GM23338 (cell line): ENCODE measurements around the gene FTCD. TPM values are rescaled to one million over a fixed set of nuclear protein-coding genes. Genes with fewer than 3 reads are reported as not detected.

Source experiments
- ATAC-seq: fragments of 200-7000 bp; cut with Tn5 transposase; 3 replicates; pipeline ENCODE4 v1.9.1; 2020
- DNase-seq: peaks from one replicate; pipeline ENCODE4 v3.0.0-alpha.2; 2015; ENCODE audit warnings: low spot score
- H2AFZ ChIP-seq: fragments of 200-600 bp; sonication (generic); 2 replicates; pipeline ENCODE4 v1.8.0; 2016; ENCODE audit warnings: antibody characterized with exemption, mild to moderate bottlenecking, moderate library complexity
- H3F3A ChIP-seq: fragments of 200-600 bp; sonication (generic); replicated peaks from 2 replicates; pipeline ENCODE4 v1.8.0; 2017; ENCODE audit warnings: antibody characterized with exemption, mixed run types, low read depth
- H3K27ac ChIP-seq: fragments of 200-600 bp; sonication (generic); 2 replicates; pipeline ENCODE4 v1.6.1; 2016; ENCODE audit warnings: low read depth
- H3K27me3 ChIP-seq: fragments of 200-600 bp; sonication (generic); 2 replicates; pipeline ENCODE4 v1.8.0; 2016; ENCODE audit warnings: mild to moderate bottlenecking, mixed run types, moderate library complexity; ENCODE audit not compliant: insufficient read depth
- H3K36me3 ChIP-seq: fragments of 200-600 bp; sonication (generic); 2 replicates; pipeline ENCODE4 v1.8.0; 2016; ENCODE audit warnings: mild to moderate bottlenecking; ENCODE audit not compliant: insufficient read depth
- H3K4me1 ChIP-seq: fragments of 200-600 bp; sonication (generic); 2 replicates; pipeline ENCODE4 v1.8.0; 2016; ENCODE audit warnings: mild to moderate bottlenecking, moderate library complexity; ENCODE audit not compliant: insufficient read depth
- H3K4me2 ChIP-seq: fragments of 200-600 bp; sonication (generic); 2 replicates; pipeline ENCODE4 v1.7.1; 2017; ENCODE audit warnings: mixed run types
- H3K4me3 ChIP-seq: fragments of 200-600 bp; sonication (generic); 2 replicates; pipeline ENCODE4 v1.6.1; 2016; ENCODE audit warnings: mixed run types
- H3K79me2 ChIP-seq: fragments of 200-600 bp; sonication (generic); replicated peaks from 2 replicates; pipeline ENCODE4 v1.8.0; 2017; ENCODE audit warnings: mild to moderate bottlenecking; ENCODE audit not compliant: insufficient read depth
- H3K9me2 ChIP-seq: fragments of 200-600 bp; sonication (generic); 2 replicates; pipeline ENCODE4 v1.8.0; 2017; ENCODE audit not compliant: insufficient read depth
- H4K20me1 ChIP-seq: fragments of 200-600 bp; sonication (generic); replicated peaks from 2 replicates; pipeline ENCODE4 v1.8.0; 2017; ENCODE audit warnings: mild to moderate bottlenecking; ENCODE audit not compliant: insufficient read depth
- H3K27ac Mint-ChIP-seq: 2 replicates; pipeline ENCODE4 v1.8.0; 2020; ENCODE audit warnings: inconsistent platforms, mild to moderate bottlenecking, moderate library complexity, mixed read lengths
- H3K27me3 Mint-ChIP-seq: 3 replicates; pipeline ENCODE4 v1.8.0; 2022; ENCODE audit warnings: low read depth, mild to moderate bottlenecking, moderate library complexity, mixed read lengths, inconsistent platforms; ENCODE audit not compliant: insufficient read depth, poor library complexity
- H3K36me3 Mint-ChIP-seq: 3 replicates; pipeline ENCODE4 v1.8.0; 2021; ENCODE audit warnings: low read depth, mild to moderate bottlenecking, inconsistent platforms, moderate library complexity, mixed read lengths
- H3K4me1 Mint-ChIP-seq: 3 replicates; pipeline ENCODE4 v1.8.0; 2020; ENCODE audit warnings: mild to moderate bottlenecking, inconsistent platforms, mixed read lengths
- H3K4me3 Mint-ChIP-seq: 3 replicates; pipeline ENCODE4 v1.8.0; 2021; ENCODE audit warnings: moderate library complexity, mild to moderate bottlenecking, inconsistent platforms, mixed read lengths
- H3K9me3 Mint-ChIP-seq: 3 replicates; pipeline ENCODE4 v1.8.0; 2020; ENCODE audit warnings: moderate library complexity, mild to moderate bottlenecking, inconsistent platforms, mixed read lengths
- CREB1 ChIP-seq: fragments of 250-450 bp; sonication (Bioruptor Pico); IDR thresholded peaks from 2 replicates; pipeline ENCODE4 v1.5.0; 2020; ENCODE audit warnings: low read depth, mild to moderate bottlenecking, moderate library complexity
- EZH2 ChIP-seq: fragments of 200-600 bp; sonication (generic); IDR thresholded peaks from one replicate; pipeline ENCODE4 v1.8.0; 2017; ENCODE audit warnings: antibody characterized with exemption, mild to moderate bottlenecking, low read depth; ENCODE audit not compliant: unreplicated experiment
- EZH2phosphoT487 ChIP-seq: fragments of 200-600 bp; sonication (generic); IDR thresholded peaks from one replicate; pipeline ENCODE4 v1.8.1; 2018; ENCODE audit warnings: antibody characterized with exemption; ENCODE audit not compliant: unreplicated experiment
- JUNB ChIP-seq: IDR thresholded peaks from one replicate; pipeline ENCODE4 v1.6.1; 2016; ENCODE audit warnings: antibody characterized with exemption; ENCODE audit not compliant: unreplicated experiment
- POLR2AphosphoS5 ChIP-seq: IDR thresholded peaks from 2 replicates; pipeline ENCODE4 v1.6.1; 2016; ENCODE audit warnings: antibody characterized with exemption, low read depth
- REST ChIP-seq: IDR thresholded peaks from one replicate; pipeline ENCODE4 v1.6.1; 2018; ENCODE audit warnings: antibody characterized with exemption; ENCODE audit not compliant: unreplicated experiment
- STAT1 ChIP-seq: IDR thresholded peaks from one replicate; pipeline ENCODE4 v1.6.1; 2016; ENCODE audit warnings: antibody characterized with exemption; ENCODE audit not compliant: unreplicated experiment
- ZNF114 ChIP-seq: fragments of 250-450 bp; sonication (Bioruptor Pico); IDR thresholded peaks from 2 replicates; pipeline ENCODE4 v1.5.0; 2020; ENCODE audit warnings: mild to moderate bottlenecking, moderate library complexity
- ZNF331 ChIP-seq: fragments of 250-450 bp; sonication (Bioruptor Pico); IDR thresholded peaks from 2 replicates; pipeline ENCODE4 v1.5.0; 2020; ENCODE audit warnings: low read depth, mild to moderate bottlenecking, moderate library complexity
- polyA plus RNA-seq: library from polyadenylated mRNA; unstranded; fragments of >200 nt; fragmentation: Nextera tagmentation; extraction: Ambion mirVana; gene quantifications from 2 replicates; pipeline ENCODE4 v1.2.1, GENCODE V29; 2016
- total RNA-seq: library from RNA; depleted of rRNA; stranded (reverse); fragments of >200 nt; shearing (Covaris generic); gene quantifications from 2 replicates; pipeline ENCODE4 v1.2.3, GENCODE V29; 2014
- TF ChIP-seq, protein P1 (sequence below), 2 experiments: fragments of 200-600 bp in 1 of 2; sonication (generic) in 1 of 2; conservative IDR thresholded peaks; 2 replicates each; pipeline versions ENCODE4 v1.5.1 to v1.6.1; 2016 to 2017; ENCODE audit warnings: antibody characterized with exemption in 2 of 2, low read depth in 2 of 2, mild to moderate bottlenecking in 2 of 2, moderate library complexity in 1 of 2

The FTCD gene
- total and polyA plus RNA-seq, 2 experiments from 2014 or later = 0.90 to 2.3 TPM

DNA sequence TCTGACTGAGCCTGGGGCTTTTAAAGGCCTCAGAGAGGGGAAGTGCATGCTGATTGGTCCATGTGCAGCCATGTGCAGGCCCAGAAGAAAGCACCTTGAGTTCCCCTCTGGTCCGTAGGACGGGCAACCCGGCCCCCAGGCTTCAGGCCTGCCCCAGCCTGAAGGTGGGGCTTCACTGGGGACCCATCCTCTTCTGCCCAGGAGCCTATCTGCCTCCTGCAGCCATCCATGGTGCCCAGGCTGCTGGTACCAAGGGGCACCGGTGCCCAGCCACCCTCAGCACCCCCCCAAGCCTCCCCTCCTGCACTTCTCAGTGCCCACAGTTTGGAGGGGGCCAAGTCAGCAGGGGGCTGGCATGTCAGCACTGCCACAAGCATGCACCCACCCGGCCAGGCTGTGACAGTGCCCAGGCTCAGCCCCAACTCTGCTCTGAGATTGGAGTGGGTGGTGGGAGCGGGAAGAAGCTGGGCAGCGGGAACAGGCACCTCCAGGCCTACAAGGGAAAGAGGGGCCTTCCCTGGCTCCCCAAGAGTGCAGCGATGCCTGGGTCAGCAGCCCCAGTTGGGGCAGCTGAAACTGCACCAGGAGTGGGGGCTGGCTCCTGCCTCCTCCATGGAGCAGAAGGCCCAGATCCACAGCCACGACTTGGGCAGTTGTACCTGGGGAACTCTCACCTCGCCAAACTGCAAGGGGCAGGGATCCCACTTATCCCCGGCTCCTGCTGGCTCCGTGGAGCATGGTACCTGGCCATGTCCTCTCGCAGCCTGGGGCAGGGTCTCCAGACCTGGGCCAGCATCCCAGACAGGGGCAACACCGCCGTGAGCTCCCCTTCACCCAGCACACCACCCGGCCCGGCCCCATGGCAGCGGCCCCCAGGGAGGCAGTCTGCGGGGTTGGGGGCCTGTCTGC lies 45.8 kb downstream of the FTCD start (continued):
- TF ChIP-seq EZH2phosphoT487 = no peak
- no peak for TF ChIP-seq STAT1
- no peak for TF ChIP-seq JUNB
- no peak for TF ChIP-seq ZNF114 (CRISPR knock-in tag)
- TF ChIP-seq, protein P1, sequence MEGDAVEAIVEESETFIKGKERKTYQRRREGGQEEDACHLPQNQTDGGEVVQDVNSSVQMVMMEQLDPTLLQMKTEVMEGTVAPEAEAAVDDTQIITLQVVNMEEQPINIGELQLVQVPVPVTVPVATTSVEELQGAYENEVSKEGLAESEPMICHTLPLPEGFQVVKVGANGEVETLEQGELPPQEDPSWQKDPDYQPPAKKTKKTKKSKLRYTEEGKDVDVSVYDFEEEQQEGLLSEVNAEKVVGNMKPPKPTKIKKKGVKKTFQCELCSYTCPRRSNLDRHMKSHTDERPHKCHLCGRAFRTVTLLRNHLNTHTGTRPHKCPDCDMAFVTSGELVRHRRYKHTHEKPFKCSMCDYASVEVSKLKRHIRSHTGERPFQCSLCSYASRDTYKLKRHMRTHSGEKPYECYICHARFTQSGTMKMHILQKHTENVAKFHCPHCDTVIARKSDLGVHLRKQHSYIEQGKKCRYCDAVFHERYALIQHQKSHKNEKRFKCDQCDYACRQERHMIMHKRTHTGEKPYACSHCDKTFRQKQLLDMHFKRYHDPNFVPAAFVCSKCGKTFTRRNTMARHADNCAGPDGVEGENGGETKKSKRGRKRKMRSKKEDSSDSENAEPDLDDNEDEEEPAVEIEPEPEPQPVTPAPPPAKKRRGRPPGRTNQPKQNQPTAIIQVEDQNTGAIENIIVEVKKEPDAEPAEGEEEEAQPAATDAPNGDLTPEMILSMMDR (conservative IDR thresholded peaks at IDR 0.05; ENCODE audit: low read depth in 2 of 2) = no peak
- no peak for TF ChIP-seq EZH2
- TF ChIP-seq POLR2AphosphoS5 = no peak
- TF ChIP-seq ZNF331 (CRISPR knock-in tag) = no peak
- TF ChIP-seq CREB1 (CRISPR knock-in tag) = no peak

- Mint-ChIP-seq H3K4me3 (no peak overlapping the region), H3K36me3 (peaks cover 37% of the 10 kb centered on the region), H3K9me3 (peaks cover 26% of the 10 kb centered on the region), H3K4me1 (peaks cover 4% of the 10 kb centered on the region; the same call in 2 of the 3 replicates), H3K27me3 (no peaks in the 10 kb centered on the region), H3K27ac (no peak overlapping the region)
- Histone ChIP-seq H3K4me1 (peaks cover 6% of the 10 kb centered on the region; the same call in 1 of the 2 replicates), H4K20me1 (no peaks in the 10 kb centered on the region), H3F3A (no peaks in the 10 kb centered on the region), H3K27me3 (no peaks in the 10 kb centered on the region), H3K9me2 (no peaks in the 10 kb centered on the region), H3K36me3 (peaks cover 4% of the 10 kb centered on the region; the same call in 1 of the 2 replicates), H3K27ac (no peak overlapping the region), H3K4me2 (no peak overlapping the region), H2AFZ (no peak overlapping the region), H3K79me2 (peaks cover 30% of the 10 kb centered on the region; the same call in 1 of the 2 replicates), H3K4me3 (no peak overlapping the region)
- ATAC-seq (no peak), DNase-seq (no peak)
- TF ChIP-seq REST = no peak
Measured at GRCh38 chr21:46108827-46109312, 46.5 kb downstream of the FTCD start.
